HG02588 (cell line): ENCODE data around the gene GALNT1.

Experiments
- ATAC-seq: cut with Tn5 transposase; IDR thresholded peaks from one replicate; pipeline ENCODE4 v1.9.1; 2021; ENCODE audit warnings: mild to moderate bottlenecking, moderate library complexity; ENCODE audit not compliant: unreplicated experiment

GALNT1 gene

DNA sequence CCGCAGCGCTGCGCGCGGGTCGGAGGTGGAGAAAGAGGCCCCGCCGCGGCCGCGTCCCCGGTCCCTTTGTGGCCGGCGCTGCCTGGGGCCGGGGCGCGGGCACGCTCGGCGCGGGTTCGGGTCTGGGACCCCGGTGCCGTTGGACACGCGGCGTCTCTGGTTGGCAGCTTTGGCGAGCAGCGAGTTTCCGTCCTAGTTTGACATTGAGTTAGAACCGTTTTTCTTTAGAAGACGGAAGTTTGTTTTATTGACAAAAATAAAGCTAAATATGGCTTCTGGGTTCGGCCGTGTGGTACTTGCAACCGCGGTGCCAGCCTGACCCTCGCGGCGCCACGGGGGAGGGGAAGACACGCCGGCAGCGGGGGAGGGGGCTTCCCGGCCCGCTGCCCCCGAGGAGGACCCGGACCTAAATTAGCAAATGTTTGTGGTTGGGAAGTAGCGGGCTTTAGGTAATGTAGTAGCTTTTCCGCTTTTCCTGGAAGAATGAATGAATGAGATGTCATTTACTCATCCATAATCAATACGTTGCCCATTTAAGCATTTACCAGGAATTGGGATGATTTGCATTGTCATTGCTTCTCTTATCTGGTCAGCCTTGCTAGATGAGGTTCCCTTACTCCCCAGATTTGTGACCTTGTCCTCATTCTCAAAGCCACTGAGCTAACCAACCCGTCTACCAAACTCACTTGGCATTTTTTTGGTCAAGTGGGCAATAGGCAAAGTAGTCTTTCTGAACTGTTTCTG lies 530 bp downstream of the GALNT1 start:
- peak; percentile 10 for ATAC-seq

DNA sequence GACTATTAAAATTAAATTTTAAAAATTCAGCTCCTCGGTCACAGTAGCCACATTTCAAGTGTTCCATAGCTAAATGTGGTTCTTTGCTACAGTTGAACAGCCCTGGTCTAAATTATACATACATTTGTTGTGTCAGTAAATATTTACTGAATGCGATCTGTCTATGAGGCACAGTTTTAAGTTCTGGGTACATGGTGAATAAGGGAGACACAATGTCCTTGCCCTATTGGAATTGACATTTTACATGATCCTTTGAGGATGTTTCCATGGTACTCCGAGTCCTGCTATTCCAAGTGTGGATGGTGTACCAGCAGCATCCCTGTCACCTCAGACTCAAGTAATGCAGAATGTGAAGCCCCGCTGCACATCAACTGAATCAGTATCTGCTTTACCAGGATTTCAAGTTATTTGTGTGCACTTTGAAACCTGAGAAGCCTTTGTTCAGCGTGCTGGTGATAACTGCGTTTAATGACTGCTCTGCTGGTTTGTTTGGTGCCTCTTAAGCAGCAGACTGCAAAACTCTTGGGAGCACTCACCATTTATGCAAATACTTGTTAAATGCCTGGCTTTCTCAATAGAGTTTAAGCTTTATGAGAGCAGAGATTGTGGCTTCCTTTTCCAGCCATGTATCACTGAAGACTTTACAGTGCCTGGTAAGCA lies 1.5 kb downstream of the GALNT1 start:
- ATAC-seq, result no peak

DNA sequence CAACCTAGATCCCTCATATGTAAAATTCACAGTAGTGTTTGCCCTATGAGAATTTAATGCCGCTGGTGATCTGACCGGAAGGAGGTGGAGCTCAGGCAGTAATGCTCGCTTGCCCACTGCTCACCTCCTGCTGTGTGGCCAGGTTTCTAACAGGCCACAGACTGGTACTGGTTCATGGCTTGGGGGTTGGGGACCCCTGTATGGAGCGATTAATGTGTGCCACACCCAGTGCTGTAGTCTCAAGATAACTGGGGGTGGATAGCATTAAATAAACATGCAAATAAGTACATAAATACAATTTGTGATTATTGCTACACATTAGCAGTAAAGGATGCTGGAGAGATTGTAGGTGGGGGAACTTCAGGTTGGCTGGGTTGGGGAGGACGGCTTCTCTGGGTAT lies 3.2 kb downstream of the GALNT1 start:
- ATAC-seq, result no peak

DNA sequence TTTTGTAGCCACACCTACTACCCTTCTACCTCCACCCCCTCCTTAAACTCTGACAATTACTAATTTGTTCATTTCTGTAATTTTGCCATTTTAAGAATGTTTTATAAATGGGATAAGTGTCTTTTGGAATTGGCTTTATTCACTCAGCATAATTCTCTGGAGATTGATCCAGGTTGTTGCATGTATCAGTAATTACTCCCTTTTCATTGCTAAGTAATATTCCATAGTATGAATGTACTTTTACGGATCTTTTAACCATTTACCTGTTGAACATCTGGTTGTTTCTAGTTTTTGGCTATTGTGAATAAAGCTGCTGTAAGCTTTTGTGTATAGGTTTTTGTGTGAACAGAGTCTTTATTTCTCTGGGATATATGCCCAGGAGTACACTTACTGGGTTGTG lies 4.1 kb downstream of the GALNT1 start:
- no peak for ATAC-seq

DNA sequence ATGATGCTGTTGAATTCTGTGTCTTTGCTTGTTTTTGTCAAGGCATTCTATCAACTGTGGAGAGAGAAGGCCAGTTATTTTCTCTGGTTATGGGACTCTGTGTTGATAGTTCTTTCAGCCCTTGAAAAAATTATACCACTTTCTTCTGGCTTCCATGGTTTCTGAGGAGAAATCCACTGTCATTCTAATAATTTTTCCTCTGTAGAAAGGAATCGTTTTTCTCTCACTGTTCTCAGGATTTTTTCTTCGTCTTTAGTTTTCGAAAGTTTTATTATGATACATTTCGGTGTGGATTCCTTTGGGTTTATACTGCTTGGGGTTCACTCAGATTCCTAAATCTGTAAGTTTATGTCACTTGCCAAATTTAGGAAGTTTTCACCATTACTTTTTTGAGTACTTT lies 6.6 kb downstream of the GALNT1 start:
- no peak for ATAC-seq

DNA sequence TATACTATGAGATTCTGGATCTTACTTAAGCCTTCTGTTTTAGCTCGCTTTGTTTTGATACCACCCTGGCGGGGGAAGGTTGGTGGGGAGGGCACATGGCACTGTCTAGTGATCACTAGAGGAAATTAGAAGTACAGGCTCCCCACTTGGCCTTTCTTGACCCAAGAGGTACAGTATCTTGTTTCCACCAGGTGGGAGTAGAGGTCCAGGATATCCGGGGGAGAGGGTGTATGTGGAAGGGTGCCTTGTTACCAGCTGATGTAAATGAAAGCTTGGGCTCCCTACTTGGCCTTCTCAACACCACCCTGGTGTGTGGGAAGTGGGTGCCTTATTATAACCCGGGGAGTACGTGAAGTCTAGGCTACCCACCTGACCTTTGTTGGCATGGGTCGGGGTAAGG lies 7.5 kb downstream of the GALNT1 start:
- no peak for ATAC-seq

DNA sequence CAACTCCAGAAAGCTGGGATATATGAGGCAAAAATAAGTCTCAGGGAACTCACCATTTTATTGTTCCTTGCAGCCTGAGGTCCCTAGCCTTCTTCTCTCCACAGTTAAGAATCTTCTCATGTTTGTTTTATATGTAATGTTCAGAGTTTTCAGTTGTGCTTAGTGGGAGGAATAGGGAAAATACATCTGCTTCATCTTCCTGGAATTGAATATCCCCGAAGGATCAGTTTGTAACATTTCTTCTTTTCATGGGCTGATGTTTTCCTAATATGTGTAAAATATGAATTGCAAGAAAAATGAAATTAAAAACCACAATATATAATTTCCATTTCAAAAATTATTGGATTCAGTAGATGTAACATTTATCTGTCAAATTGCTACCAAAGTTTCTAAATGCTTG lies 8.0 kb downstream of the GALNT1 start:
- no peak for ATAC-seq

DNA sequence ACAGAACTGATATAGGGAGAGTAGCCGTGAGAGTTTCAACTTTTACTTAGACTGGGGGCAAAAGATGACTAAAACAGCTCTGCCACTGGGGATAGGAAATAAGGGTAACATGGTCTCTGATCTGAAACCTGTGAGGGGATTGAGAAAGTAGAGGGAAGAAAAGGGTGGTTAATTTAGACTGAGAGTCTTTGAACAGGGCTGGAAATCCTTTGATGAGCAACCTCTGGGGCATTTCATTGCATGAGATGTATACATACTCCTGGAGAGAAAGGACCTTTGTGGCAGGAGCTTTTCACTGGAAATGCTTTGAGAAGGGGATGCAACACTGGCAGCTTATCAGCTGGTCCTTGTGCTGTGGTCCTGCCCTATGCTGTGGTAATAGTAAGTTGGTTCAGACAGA lies 9.4 kb downstream of the GALNT1 start:
- no peak for ATAC-seq

DNA sequence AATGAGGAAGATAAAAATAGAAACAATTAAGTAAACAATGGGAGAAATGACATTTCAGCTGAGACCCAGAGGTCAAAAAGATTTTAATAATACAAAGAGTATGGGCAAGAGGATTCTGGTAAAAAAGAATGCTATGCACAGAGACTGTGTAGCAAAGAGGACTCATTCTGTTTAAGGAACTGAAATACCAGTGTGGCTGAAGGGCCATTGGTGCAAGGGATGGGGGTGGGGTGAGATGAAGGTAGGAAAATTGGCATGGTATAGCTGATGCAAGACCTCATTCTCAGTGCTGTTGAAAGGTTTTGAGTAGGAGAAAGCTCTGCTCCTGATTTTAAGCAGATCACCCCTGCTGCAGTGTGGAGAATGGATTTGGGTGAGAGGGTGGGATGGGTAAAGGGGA lies 10.8 kb downstream of the GALNT1 start:
- peak; percentile 99 for ATAC-seq

DNA sequence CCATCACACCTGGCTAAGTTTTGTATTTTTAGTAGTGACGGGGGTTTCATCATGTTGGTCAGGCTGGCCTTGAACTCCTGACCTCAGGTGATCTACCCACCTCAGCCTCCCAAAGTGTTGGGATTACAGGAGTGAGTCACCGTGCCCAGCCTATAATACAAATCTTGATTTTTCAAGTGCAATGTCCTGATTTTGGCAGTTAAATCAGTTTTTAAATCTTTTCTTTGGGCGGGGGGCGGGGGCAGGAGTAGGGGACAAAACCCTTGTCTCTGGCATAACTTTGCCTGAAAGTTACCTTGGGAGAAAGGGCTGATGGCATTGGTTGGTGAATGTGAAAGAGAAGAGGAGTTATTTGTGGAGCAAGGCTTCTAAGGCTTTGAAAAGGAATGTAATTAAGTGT lies 12.3 kb downstream of the GALNT1 start:
- ATAC-seq, result no peak

DNA sequence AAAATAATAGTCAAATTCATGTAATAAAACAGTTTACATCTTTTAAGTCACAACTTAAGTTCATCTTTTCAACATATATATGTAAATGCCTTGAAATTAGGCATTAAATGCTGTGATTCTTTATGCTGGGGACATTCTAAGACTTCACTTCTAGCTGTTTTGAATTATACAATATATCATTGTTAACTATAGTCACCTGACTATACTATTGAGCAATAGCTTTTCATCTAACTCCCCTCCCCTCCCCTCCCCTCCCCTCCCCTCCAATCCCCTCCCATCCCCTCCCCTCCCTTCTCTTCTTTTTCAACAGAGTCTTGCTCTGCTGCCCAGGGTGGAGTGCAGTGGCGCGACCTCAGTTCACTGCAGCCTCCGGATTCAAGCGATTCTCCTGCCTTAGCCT lies 16.2 kb downstream of the GALNT1 start:
- ATAC-seq, result no peak

DNA sequence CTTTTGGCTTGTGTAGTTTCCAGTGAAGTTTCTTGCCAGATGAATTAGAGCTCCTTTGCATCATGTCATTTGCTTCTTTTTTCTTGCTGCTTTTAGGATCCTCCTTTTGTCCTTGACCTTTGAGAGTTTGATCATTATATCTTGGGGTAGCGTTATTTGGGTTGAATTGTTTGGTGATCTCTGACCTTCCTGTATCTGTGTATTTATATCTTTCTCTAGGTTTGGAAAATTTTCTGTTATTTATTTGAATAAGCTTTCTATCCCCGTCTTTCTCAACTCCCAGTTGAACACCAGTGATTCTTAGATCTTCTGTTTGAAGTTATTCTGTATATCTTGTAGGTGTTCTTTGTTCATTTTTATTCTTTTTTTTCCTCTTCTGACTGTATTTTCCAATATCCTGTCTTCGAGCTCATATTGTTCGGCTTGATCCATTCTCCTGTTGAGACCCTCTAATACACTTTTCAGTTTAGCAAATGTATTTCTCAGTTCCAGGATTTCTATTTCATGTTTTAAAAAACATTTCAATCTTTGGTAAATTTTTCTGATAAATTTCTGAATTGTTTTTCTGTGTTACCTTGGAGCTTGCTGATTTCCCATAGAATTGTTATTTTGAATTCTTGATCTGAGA lies 20.8 kb downstream of the GALNT1 start:
- ATAC-seq, result no peak

DNA sequence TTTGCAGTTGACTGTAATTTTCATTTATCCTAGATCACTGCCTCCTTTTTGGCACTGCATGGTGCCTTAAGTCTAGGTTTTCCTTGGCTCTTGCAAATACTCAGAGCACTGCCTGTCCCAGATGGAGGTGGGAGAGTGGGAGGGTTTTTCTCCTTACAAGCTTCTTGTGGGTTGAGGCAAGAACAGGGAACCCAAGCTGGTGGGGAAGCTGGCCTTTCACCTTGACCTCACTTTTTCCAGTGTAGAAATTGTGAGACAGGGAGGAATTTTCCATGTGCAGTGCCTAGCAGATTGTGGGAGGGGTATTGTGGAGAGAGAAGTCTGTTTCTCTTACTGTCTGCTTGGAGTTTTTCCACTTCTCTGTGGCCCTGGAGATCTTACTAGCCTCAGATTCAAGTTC lies 21.5 kb downstream of the GALNT1 start:
- ATAC-seq, result no peak

DNA sequence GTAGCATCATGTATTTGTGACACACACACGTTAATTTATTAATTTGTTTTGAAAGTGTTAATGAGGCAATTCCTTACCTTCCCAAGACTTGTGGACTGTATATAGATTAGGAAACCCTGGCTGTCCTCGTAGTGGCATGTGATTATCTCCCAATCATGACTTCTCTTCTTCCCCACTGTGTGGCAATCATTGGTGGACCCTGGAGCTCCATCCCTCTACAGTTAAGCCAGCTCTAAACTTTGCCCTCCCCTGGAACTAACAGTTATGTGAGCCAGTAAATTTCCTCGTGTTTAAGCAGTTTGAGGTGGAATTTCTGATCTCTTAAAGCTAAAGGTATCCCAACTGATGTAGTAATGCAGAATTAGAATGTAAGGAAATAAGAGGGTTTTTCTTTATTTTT lies 22.0 kb downstream of the GALNT1 start:
- no peak for ATAC-seq

DNA sequence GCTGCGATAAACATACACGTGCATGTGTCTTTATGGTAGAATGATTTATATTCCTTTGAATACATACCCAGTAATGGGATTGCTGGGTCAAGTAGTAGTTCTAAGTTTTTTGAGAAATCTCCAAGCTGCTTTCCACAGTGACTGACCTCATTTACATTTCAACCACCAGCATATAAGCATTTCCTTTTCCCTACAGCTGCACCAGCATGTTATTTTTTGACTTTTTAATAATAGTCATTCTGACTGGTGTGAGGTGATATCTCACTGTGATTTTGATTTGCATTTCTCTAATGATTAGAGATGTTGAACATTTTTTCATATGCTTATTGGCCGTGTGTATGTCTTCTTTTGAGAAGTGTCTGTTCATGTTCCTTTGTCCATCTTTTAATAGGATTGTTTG lies 22.8 kb downstream of the GALNT1 start:
- no peak for ATAC-seq

DNA sequence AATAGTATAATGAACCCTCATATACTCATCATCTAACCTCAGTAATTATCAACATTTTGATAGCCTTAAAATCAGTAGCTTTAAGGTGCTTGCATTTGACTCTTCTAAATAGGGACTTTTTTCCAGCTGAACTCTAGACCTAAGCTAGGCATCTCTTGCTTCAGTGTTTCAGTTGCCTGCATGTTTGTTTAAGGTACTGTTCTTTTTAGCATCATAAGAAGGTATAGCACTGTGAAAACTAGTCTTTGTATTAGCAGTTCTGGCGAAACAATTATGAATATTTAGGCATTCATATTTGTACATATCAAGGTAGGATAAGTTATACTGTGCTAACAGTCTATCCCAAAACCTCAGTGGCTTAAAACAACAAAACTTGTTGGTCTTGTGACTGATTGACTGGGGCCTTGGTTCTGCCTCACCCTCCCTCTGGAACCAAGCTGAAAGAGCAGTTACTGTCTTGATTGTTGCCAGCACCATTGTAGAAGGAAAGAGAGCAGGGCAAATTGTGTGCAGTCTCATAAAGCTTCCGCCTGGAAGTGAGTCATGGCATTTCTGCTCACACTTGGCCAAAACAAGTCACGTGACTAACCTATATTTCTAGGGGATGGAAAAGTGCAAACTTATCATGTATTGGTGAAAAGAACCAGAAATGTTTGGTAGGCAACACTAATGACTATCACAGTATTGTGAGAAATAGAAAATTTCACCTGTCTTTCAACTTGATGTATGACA lies 24.3 kb downstream of the GALNT1 start:
- no peak for ATAC-seq

DNA sequence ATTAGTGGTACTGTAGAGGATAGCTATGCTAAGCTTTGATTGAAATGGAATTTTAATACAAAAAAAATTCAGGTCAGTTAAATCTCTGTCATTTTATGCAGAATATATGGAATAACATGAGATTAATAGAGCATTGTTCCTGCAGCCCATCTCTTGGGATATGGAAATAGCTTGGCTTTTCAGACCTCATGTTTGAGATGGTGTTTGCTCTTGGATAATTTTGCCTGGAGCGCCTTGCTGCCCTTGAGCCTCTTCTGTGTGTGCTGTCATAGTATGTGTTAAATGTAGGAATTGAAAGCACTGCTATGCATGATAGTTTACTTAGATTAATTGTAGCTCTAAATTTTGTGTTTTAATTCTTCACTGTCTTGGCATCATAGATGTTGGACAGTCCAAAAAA lies 27.7 kb downstream of the GALNT1 start:
- no peak for ATAC-seq

DNA sequence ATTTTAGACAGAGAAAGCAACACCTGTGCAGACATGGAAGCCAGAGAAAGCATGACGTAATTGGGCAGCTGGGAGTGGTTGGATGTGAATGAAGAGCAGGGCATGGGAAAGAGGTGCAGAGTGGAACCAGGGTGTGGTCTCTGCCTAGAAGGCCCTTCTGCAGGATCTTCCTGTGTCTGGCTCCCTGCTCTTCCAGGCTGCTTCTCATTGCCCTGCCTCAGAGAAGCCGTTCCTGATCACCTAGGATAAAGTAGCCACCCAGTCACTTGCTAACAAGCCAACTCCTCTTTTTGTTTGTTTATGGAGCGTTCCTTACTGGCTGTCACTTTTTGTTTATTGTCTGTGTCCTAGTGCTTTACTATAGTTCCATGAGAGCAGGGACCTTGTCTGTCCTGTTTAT lies 28.5 kb downstream of the GALNT1 start:
- ATAC-seq, result no peak

DNA sequence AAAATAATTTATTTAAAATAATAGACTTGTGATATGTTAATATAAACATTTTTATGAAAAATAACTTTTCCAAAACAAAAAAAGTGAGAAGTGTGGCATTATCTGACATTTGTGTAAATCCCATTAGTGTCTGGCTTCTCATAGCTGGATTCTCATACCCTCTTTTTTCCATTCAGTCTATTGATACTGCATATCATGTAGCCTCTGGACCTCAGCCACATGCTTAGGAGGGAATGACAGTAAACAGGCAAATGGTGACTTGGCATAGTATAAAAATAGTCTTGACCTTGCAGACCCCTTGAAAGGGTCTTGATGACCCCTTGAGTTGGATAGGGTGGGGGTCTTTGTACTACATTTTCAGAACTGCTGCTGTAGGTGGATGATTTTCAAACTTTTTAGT lies 29.2 kb downstream of the GALNT1 start:
- ATAC-seq, result no peak

DNA sequence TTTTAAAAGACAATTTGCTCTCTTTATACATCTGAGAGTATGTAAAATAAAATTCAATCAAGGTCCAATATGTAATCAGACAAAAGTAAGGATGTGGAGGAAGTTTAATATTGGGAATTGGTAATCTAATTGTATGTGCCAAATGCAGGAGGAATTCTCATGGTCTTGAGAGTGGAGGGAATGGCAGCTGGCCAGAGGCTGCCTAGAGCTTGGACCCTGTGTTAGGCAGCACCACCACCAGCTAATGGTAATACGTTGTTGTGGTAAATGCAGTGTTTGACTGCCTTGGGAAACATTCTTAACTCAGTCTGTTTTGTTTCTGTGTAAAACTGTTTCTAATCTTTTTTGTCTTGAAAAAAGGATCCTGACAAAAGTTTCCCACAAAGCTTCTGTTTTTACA lies 30.0 kb downstream of the GALNT1 start:
- no peak for ATAC-seq

DNA sequence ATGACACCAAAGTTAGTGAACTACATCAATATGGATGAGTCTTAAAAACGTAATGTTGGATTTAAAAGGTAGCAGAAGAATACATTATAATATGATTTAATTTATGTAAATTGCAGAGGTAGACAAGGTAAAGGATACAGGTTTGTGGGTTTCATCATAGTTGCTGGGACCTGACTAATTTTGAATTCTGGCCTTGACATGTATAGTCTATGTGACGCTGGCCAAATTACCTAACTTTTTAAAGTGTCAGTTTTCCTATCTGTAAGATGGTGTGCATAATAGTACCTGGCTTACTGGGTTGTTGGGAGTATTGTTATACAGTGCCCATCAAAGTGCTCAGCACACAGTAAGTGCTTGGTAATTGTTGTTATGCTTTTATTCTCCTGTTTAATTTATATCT lies 34.5 kb downstream of the GALNT1 start:
- ATAC-seq, result no peak
